Natural killer cell (primary cell): ENCODE measurements around the gene SNRNP70. TPM values are rescaled to one million over a fixed set of nuclear protein-coding genes. Genes with fewer than 3 reads are reported as not detected.

Experiments
- ATAC-seq, 3 donors: fragments of 150-1000 bp in 2 of 3; fragments of 200-7000 bp in 1 of 3; cut with Tn5 transposase; 1 replicate in 1 of 3; 2 replicates in 2 of 3; pipeline ENCODE4 v1.10.0; 2021; ENCODE audit warnings: mild to moderate bottlenecking in 2 of 3, moderate library complexity in 2 of 3
- DNase-seq, 2 donors: peaks; one replicate each; pipeline versions ENCODE4 v3.0.0 to v3.0.0-alpha.2; 2013 to 2021; ENCODE audit warnings: mixed read lengths in 1 of 2
- H3K27ac ChIP-seq: one replicate; pipeline ENCODE4 v1.5.1; 2013; ENCODE audit warnings: mild to moderate bottlenecking, low read length
- H3K27me3 ChIP-seq: one replicate; pipeline ENCODE4 v1.6.1; 2013; ENCODE audit warnings: low read length; ENCODE audit not compliant: control insufficient read depth, insufficient read depth
- H3K36me3 ChIP-seq: one replicate; pipeline ENCODE4 v1.6.1; 2013; ENCODE audit warnings: low read length; ENCODE audit not compliant: control insufficient read depth, insufficient read depth
- H3K4me1 ChIP-seq: one replicate; pipeline ENCODE4 v1.6.1; 2013; ENCODE audit warnings: low read length; ENCODE audit not compliant: control insufficient read depth, insufficient read depth
- H3K4me3 ChIP-seq: one replicate; pipeline ENCODE4 v1.5.1; 2013; ENCODE audit warnings: low read length
- H3K9me3 ChIP-seq: one replicate; pipeline ENCODE4 v1.6.1; 2013; ENCODE audit warnings: low read length; ENCODE audit not compliant: control insufficient read depth, insufficient read depth
- H3K27ac Mint-ChIP-seq, 2 donors: one replicate each; pipeline ENCODE4 v1.8.0; 2022; ENCODE audit warnings: mild to moderate bottlenecking in 2 of 2, mixed read lengths in 2 of 2, moderate library complexity in 1 of 2
- H3K27me3 Mint-ChIP-seq, 2 donors: one replicate each; pipeline ENCODE4 v1.8.0; 2022; ENCODE audit warnings: low read depth in 2 of 2, mixed read lengths in 2 of 2
- H3K36me3 Mint-ChIP-seq: one replicate; pipeline ENCODE4 v1.8.0; 2022; ENCODE audit warnings: mixed read lengths
- H3K4me1 Mint-ChIP-seq, 2 donors: one replicate each; pipeline ENCODE4 v1.8.0; 2022; ENCODE audit warnings: mixed read lengths in 2 of 2
- H3K4me3 Mint-ChIP-seq: one replicate; pipeline ENCODE4 v1.8.0; 2022; ENCODE audit warnings: mild to moderate bottlenecking, moderate library complexity, mixed read lengths
- H3K9me3 Mint-ChIP-seq, 2 donors: one replicate each; pipeline ENCODE4 v1.8.0; 2022; ENCODE audit warnings: mixed read lengths in 2 of 2
- WGBS: methylation state at CpG from one replicate; pipeline ENCODE4 v1.1.7; 2013; ENCODE audit warnings: missing lambda C conversion rate; ENCODE audit not compliant: insufficient coverage; 5-methylcytosine and 5-hydroxymethylcytosine counted together
- intact Hi-C: fragments of 100-400 bp; cut with micrococcal nuclease; formaldehyde crosslinking; loops from one replicate; pipeline ENCODE4 v1.14.2; 2022
- total RNA-seq, 4 donors: library from RNA; stranded (reverse); fragments of 120-200 nt in 1 of 4; gene quantifications; one replicate each; pipeline versions ENCODE4 v1.2.3 to v1.2.4, GENCODE V29; 2013 to 2022
- TF ChIP-seq, protein P1 (sequence below): fragments of 200-600 bp; IDR thresholded peaks from one replicate; pipeline ENCODE4 v1.8.0; 2022; ENCODE audit warnings: antibody characterized with exemption

The SNRNP70 gene
- total RNA-seq, 3 donors from 2014 or later (not counting 1 experiment from before 2014, with no cell fraction given): 244 to 312 (median 299) TPM

DNA sequence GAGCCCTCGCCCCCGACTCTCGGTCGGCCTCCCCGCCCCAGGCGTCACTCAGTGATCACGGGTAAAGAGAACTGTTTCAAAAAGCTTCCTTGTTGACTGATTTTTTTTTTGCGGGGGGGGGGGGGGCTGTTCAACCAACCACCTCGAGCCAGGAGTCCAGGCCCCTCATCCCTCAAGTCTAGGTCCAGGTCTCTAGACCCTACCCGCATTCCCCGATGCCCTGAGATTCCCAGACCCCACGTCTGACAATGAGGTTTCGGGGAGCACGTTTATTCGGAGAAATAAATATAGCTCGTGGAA is 65.6 kb downstream of the SNRNP70 start:
- Histone ChIP-seq H3K9me3 (no peaks in the 10 kb centered on the region), H3K4me1 (peaks cover 40% of the 10 kb centered on the region)
- intact Hi-C loops: no loop called here

DNA sequence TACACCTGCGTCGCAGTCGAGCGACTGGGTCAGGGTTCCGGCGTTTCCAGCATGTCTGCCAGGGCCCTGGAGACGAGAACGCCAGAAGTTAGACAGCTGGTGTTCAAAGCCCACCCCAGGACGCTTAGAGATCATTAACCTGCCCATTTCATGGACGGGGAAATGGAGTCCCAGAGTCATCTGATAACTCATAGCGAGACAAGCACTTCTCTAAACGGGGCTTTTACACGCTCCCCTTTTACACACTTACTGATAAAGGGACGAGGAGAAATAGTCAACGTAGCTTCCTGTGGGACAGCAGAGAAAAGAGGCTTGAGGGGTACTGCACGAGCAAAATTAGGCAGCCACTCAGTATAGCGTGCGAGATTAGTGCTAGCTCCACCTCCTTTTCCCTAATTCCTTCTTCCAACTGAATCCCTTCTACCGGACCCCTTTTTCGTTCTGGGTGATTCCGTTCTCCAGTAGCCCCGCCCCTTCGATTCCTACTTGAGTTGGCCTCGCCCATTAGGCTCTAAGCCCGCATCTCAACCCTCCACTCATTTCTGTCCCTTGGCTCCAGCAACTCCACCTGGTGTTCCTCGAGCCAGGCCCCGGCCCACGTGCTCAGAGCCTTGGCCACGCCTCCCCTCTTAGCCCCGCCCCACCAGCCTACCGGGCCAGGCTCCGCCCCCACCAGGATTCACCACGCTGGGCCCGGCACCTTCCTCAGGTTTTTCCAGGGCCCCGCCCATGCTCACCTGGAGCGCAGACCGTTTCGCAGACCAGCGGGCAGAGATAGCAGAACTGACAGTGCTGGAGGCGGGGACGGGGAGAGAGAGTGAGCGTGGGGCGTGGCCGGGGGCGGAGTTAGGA is 66.2 kb downstream of the SNRNP70 start:
- Histone ChIP-seq H3K4me1 (peaks cover 36% of the 10 kb centered on the region), H3K27ac (no peak overlapping the region), H3K36me3 (no peaks in the 10 kb centered on the region), H3K9me3 (no peaks in the 10 kb centered on the region), H3K4me3 (no peak overlapping the region), H3K27me3 (peaks cover 25% of the 10 kb centered on the region)
- H3K36me3 Mint-ChIP-seq: no peaks in the 10 kb centered on the region
- TF ChIP-seq, protein P1, sequence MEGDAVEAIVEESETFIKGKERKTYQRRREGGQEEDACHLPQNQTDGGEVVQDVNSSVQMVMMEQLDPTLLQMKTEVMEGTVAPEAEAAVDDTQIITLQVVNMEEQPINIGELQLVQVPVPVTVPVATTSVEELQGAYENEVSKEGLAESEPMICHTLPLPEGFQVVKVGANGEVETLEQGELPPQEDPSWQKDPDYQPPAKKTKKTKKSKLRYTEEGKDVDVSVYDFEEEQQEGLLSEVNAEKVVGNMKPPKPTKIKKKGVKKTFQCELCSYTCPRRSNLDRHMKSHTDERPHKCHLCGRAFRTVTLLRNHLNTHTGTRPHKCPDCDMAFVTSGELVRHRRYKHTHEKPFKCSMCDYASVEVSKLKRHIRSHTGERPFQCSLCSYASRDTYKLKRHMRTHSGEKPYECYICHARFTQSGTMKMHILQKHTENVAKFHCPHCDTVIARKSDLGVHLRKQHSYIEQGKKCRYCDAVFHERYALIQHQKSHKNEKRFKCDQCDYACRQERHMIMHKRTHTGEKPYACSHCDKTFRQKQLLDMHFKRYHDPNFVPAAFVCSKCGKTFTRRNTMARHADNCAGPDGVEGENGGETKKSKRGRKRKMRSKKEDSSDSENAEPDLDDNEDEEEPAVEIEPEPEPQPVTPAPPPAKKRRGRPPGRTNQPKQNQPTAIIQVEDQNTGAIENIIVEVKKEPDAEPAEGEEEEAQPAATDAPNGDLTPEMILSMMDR: no peak
- peaks cover 19 to 58% of the 10 kb centered on the region in 2 donors for H3K27me3 Mint-ChIP-seq
- peaks cover 20 to 48% of the 10 kb centered on the region in 2 donors for H3K4me1 Mint-ChIP-seq
- H3K4me3 Mint-ChIP-seq: peak overlapping the region; percentile 70
- ATAC-seq (peak in 1 of 3 donors; percentile 31), DNase-seq (peak; percentile 41 to 63)
- no peaks in the 10 kb centered on the region for H3K9me3 Mint-ChIP-seq
- no peak overlapping the region for H3K27ac Mint-ChIP-seq
- 14% methylated on average over 45 of the region's 45 CpGs for WGBS
- intact Hi-C loops: no loop called here

More for the DNA sequence above, 65.6 kb downstream of the SNRNP70 start:
- peaks cover 21 to 48% of the 10 kb centered on the region in 2 donors for H3K4me1 Mint-ChIP-seq
- H3K36me3 Mint-ChIP-seq: no peaks in the 10 kb centered on the region
- Histone ChIP-seq H3K4me3 (peak overlapping the region; percentile 56), H3K27me3 (peaks cover 25% of the 10 kb centered on the region), H3K27ac (no peak overlapping the region), H3K36me3 (no peaks in the 10 kb centered on the region)
- TF ChIP-seq, protein P1: no peak
- H3K9me3 Mint-ChIP-seq: no peaks in the 10 kb centered on the region
- peaks cover 19 to 56% of the 10 kb centered on the region in 2 donors for H3K27me3 Mint-ChIP-seq
- DNase-seq (no peak), ATAC-seq (no peak)
- H3K4me3 Mint-ChIP-seq: peak overlapping the region; percentile 70
- 9% methylated on average over 13 of the region's 16 CpGs for WGBS
- no peak overlapping the region for H3K27ac Mint-ChIP-seq

DNA sequence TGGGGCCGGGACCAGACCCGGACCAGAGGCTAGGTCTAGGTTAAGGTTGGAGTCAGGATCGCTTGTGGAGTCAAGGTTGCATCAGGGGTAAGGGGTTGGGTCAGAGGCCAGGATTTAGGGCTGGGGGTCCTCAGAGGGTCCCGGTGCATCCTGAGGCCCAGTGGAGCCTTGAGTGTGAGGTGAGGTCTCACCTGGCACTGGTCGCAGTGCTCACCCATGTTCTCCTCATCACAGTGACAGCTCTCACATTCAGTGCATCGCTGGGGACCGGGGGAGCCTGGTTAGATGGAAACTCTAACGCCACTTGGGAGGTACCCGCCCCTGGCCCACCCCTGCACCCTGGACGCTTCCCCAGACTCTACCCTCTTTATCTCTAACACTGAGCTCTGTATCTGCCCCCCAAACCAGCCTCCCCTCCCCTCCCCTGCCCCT is 66.9 kb downstream of the SNRNP70 start:
- H3K27me3 ChIP-seq: peaks cover 25% of the 10 kb centered on the region
- H3K9me3 Mint-ChIP-seq: no peaks in the 10 kb centered on the region
- H3K4me1 Mint-ChIP-seq: peaks cover 20 to 48% of the 10 kb centered on the region in 2 donors
- H3K4me1 ChIP-seq: peaks cover 36% of the 10 kb centered on the region
- TF ChIP-seq, protein P1: no peak
- no peak for DNase-seq
- peak overlapping the region; percentile 52 for H3K4me3 Mint-ChIP-seq
- no peak overlapping the region for H3K27ac ChIP-seq
- no peaks in the 10 kb centered on the region for H3K36me3 Mint-ChIP-seq
- 21% methylated on average over 10 of the region's 10 CpGs for WGBS
- no peaks in the 10 kb centered on the region for H3K9me3 ChIP-seq
- H3K27me3 Mint-ChIP-seq: peaks cover 19 to 56% of the 10 kb centered on the region in 2 donors
- no peak for ATAC-seq
- H3K27ac Mint-ChIP-seq: no peak overlapping the region
- intact Hi-C loops: no loop called here
- H3K4me3 ChIP-seq: no peak overlapping the region
- H3K36me3 ChIP-seq: no peaks in the 10 kb centered on the region
